ENCODE measurements around the gene ANKRD45. TPM values are rescaled to one million over a fixed set of nuclear protein-coding genes. Genes with fewer than 3 reads are reported as not detected.
"Not testable (repeated sequence)": the region's sequence is repeated elsewhere in the genome, so short reads cannot be mapped to it uniquely, and the experiment has no call there.

The ANKRD45 gene
- total RNA-seq, 1 donor from 2014 or later, result 2.3 TPM

DNA sequence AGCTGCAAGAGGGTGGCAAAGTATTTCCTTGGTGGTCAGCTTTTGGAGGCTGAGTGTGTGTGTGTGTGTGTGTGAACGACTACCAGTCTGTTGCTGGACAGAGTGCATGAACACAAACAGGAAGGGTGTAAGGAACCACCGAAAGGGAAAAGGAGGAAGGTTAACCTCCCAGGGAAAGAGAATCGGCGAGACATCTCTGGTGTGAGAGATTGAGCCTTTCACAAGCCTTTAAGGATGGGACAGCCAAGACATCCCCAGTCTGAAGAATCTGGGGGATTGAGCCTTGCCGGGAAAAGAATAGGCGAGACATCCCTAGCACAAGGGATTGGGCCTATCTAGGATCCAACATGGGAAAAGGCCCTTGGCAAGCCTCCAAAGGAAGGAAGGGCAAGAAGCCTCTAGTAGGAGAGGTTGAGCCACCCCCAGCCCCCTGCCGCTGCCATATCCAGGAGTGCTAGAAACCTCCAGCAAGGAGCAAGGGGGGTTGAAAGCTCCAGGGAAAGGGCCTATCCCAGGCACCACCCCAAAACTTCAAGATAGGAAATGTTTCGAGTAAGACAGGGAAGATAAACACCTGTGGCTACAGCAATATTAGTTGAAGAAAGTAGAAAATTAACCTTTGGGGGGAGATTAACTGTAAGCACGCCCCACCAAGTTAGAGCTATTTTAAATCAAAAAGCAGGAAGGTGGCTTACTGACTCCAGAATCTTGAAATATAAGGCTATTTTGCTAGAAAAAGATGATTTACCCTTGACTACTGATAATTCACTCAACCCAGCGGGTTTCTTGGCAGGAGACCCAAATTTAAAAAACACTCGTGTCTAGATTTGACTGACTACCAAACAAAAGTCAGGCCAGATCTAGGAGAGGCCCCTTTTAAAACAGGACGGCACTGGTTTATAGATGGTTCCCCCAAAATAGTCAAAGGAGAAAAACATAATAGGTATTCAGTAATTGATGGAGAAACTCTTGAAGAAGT, 31.3 kb downstream of the ANKRD45 start:
- Histone ChIP-seq H3F3A (ENCODE audit: low read depth) (peaks cover 44% of the 10 kb centered on the region), H3K9me3 (ENCODE audit: low read depth) (no peaks in the 10 kb centered on the region), H3K79me2 (ENCODE audit: low read depth) (peaks cover 53% of the 10 kb centered on the region), H2AFZ (replicated peaks) (no peak overlapping the region), H3K4me1 (peaks cover 22% of the 10 kb centered on the region), H3K27me3 (no peaks in the 10 kb centered on the region), H4K20me1 (ENCODE audit: low read depth) (no peaks in the 10 kb centered on the region), H3K9ac (peak overlapping the region; percentile 89), H3K27ac (peak overlapping the region; percentile 100), H3K4me2 (peak overlapping the region; percentile 79), H3K36me3 (peaks cover 4% of the 10 kb centered on the region), H3K4me3 (peak overlapping the region; percentile 57)
- Mint-ChIP-seq H3K4me1 (no peaks in the 10 kb centered on the region), H3K27ac (no peak overlapping the region), H3K36me3 (no peaks in the 10 kb centered on the region), H3K9me3 (peaks cover 2% of the 10 kb centered on the region), H3K4me3 (no peak overlapping the region), H3K27me3 (ENCODE audit: insufficient read depth, low read depth) (peaks cover 2% of the 10 kb centered on the region)
- TF ChIP-seq EZH2phosphoT487 (IDR thresholded peaks at IDR 0.05) (no peak), EZH2 (IDR thresholded peaks at IDR 0.05) (no peak)
- TF ChIP-seq, protein P1, sequence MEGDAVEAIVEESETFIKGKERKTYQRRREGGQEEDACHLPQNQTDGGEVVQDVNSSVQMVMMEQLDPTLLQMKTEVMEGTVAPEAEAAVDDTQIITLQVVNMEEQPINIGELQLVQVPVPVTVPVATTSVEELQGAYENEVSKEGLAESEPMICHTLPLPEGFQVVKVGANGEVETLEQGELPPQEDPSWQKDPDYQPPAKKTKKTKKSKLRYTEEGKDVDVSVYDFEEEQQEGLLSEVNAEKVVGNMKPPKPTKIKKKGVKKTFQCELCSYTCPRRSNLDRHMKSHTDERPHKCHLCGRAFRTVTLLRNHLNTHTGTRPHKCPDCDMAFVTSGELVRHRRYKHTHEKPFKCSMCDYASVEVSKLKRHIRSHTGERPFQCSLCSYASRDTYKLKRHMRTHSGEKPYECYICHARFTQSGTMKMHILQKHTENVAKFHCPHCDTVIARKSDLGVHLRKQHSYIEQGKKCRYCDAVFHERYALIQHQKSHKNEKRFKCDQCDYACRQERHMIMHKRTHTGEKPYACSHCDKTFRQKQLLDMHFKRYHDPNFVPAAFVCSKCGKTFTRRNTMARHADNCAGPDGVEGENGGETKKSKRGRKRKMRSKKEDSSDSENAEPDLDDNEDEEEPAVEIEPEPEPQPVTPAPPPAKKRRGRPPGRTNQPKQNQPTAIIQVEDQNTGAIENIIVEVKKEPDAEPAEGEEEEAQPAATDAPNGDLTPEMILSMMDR (IDR thresholded peaks at IDR 0.05), result no peak
- no peak for DNase-seq (ENCODE audit: low spot score)

DNA sequence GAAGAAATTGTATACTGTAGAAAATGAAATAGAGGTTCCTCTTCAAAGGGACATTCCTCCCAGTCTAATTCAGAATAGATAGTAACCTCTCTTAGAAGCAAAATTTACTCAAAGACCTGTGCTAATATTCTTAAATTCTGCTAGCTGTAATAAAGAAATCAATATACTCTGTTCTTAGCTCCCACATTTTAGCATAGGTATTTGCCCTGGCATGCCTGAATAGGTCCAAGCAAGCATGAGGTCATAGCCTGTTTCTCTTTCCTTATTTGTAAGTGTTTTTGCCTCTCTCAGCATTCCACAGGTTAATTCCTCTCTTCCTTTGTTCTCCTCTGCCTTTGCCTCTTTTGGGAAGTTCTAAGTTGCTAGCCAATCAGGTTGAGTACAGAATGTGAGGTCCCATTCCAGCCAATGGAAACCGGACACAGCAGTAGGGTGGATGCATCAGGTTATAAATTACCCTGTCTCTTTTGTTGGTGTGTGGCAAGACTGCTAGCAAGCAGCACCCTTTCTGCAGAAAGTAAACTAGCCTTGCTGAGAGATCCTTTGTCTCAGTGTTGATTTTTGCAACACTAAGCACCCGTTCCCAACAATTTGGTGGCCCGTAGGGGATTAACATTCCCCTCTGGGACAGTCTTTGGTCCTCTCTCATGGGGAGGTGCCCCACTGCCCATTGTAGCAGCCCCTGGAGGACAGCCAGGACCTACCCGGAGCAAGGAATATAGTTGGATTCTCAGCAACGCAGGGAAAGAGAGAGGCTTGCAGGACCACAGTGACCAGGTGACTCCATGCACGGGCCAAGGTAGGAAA, 32.2 kb downstream of the ANKRD45 start:
- peak overlapping the region; percentile 100 for H3K27ac ChIP-seq
- peak overlapping the region; percentile 57 for H3K4me3 ChIP-seq
- H3K9ac ChIP-seq, result peak overlapping the region; percentile 89
- peaks cover 17% of the 10 kb centered on the region for H3K4me1 ChIP-seq
- H4K20me1 ChIP-seq (ENCODE audit: low read depth); H3K4me3 Mint-ChIP-seq; H3K27me3 ChIP-seq; H3K36me3 Mint-ChIP-seq; H3K36me3 ChIP-seq; H3K9me3 ChIP-seq (ENCODE audit: low read depth); H3K4me1 Mint-ChIP-seq; H3K27ac Mint-ChIP-seq; H3K9me3 Mint-ChIP-seq; H3K27me3 Mint-ChIP-seq (ENCODE audit: insufficient read depth, low read depth): not testable (repeated sequence)
- H3K4me2 ChIP-seq, result peak overlapping the region; percentile 79
- peaks cover 36% of the 10 kb centered on the region for H3F3A ChIP-seq (ENCODE audit: low read depth)
- peak; percentile 83 for DNase-seq (ENCODE audit: low spot score)
- peaks cover 48% of the 10 kb centered on the region for H3K79me2 ChIP-seq (ENCODE audit: low read depth)
- peak overlapping the region; percentile 11 for H2AFZ ChIP-seq (replicated peaks)

DNA sequence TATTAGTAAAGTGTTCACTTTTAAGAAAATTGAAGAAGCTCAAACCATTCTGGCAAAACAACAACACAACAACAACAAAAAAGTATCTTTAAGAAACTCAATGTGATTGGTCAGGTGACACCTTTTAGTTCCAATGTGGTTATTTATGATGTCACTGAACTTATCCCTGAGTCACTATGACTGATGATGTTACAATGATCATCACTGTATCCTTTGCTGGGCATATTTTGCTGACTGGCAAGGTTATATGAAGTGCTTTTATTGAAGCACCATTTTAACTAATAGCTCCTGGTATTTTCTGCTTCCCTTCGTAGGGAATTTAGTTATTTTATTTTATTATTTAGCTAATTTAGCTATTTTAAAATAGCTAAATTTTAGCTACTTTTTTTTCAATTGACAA, 34.5 kb downstream of the ANKRD45 start, which contains the start of gene TEX50:
TEX50 (plus strand) TSS at position 223 of the 400 bp plus-strand sequence. CDS start 184 bp downstream, outside the sequence.
- Histone ChIP-seq H4K20me1 (ENCODE audit: low read depth) (no peaks in the 10 kb centered on the region), H3K4me3 (no peak within 1 kb of the TSS), H3K4me2 (no peak within 1 kb of the TSS), H3K79me2 (ENCODE audit: low read depth) (peaks cover 25% of the 10 kb centered on the region), H3K27ac (no peak within 1 kb of the TSS), H2AFZ (replicated peaks) (no peak within 1 kb of the TSS), H3K9me3 (ENCODE audit: low read depth) (no peaks in the 10 kb centered on the region), H3K27me3 (no peaks in the 10 kb centered on the region), H3K36me3 (no peaks in the 10 kb centered on the region), H3K4me1 (peaks cover 9% of the 10 kb centered on the region), H3K9ac (no peak within 1 kb of the TSS), H3F3A (ENCODE audit: low read depth) (peaks cover 19% of the 10 kb centered on the region)
- TF ChIP-seq, protein P1 (IDR thresholded peaks at IDR 0.05), result no peak
- TF ChIP-seq EZH2 (IDR thresholded peaks at IDR 0.05), result no peak
- Mint-ChIP-seq H3K27ac (no peak within 1 kb of the TSS), H3K36me3 (no peaks in the 10 kb centered on the region), H3K27me3 (ENCODE audit: insufficient read depth, low read depth) (peaks cover 2% of the 10 kb centered on the region), H3K4me1 (no peaks in the 10 kb centered on the region), H3K9me3 (peaks cover 5% of the 10 kb centered on the region), H3K4me3 (no peak within 1 kb of the TSS)
- DNase-seq (ENCODE audit: low spot score), result no peak
